CD4-positive, alpha-beta T cell treated with Interleukin-6 for 4 hours (primary cell): Measurements from ENCODE around the gene AKIRIN2.

Experiments
- DNase-seq: peaks from one replicate; pipeline ENCODE4 v3.0.0-alpha.2; 2020; ENCODE audit warnings: mixed read lengths

Gene AKIRIN2

GRCh38 chr6:87653074-87653962, 48.7 kb downstream of the AKIRIN2 start:
- DNase-seq, result no peak

GRCh38 chr6:87645080-87645479, 57.0 kb downstream of the AKIRIN2 start:
- DNase-seq, result no peak

- DNase-seq, result no peak
Observed at GRCh38 chr6:87641065-87641692, 60.9 kb downstream of the AKIRIN2 start.

GRCh38 chr6:87639373-87639772, 62.7 kb downstream of the AKIRIN2 start:
- DNase-seq, result no peak

GRCh38 chr6:87637106-87637505, 64.9 kb downstream of the AKIRIN2 start:
- no peak for DNase-seq

- no peak for DNase-seq
Observed at GRCh38 chr6:87636315-87636714, 65.7 kb downstream of the AKIRIN2 start.

GRCh38 chr6:87633851-87634250, 68.2 kb downstream of the AKIRIN2 start:
- DNase-seq, result no peak

GRCh38 chr6:87630746-87631145, 71.3 kb downstream of the AKIRIN2 start:
- DNase-seq, result no peak

- no peak for DNase-seq
Observed at GRCh38 chr6:87628881-87629280, 73.2 kb downstream of the AKIRIN2 start.

- DNase-seq, result no peak
Observed at GRCh38 chr6:87628424-87628823, 73.6 kb downstream of the AKIRIN2 start.
